ENCODE results near the gene EIPR1.

EIPR1 gene

GRCh38 chr2:3270095-3270478 lies 107.5 kb downstream of the EIPR1 start:
- no peak overlapping the region for H3K27ac ChIP-seq
- no peak for TF ChIP-seq ZFX (IDR thresholded peaks at IDR 0.05)
- no peak for TF ChIP-seq CTCF (conservative IDR thresholded peaks at IDR 0.05)

- TF ChIP-seq CTCF (conservative IDR thresholded peaks at IDR 0.05) = no peak
- no peak for TF ChIP-seq ZFX (IDR thresholded peaks at IDR 0.05)
- H3K27ac ChIP-seq = no peak overlapping the region
Measured at GRCh38 chr2:3269425-3270094, 108.1 kb downstream of the EIPR1 start.

GRCh38 chr2:3268705-3269029 lies 109.0 kb downstream of the EIPR1 start:
- H3K27ac ChIP-seq = no peak overlapping the region

GRCh38 chr2:3267869-3268704 lies 109.5 kb downstream of the EIPR1 start:
- TF ChIP-seq CTCF (conservative IDR thresholded peaks at IDR 0.05) (no peak), ZFX (IDR thresholded peaks at IDR 0.05) (no peak)
- H3K27ac ChIP-seq = no peak overlapping the region

More at GRCh38 chr2:3268705-3269029, 109.0 kb downstream of the EIPR1 start:
- no peak for TF ChIP-seq CTCF (conservative IDR thresholded peaks at IDR 0.05)
- no peak for TF ChIP-seq ZFX (IDR thresholded peaks at IDR 0.05)

- TF ChIP-seq CTCF (conservative IDR thresholded peaks at IDR 0.05) (no peak), ZFX (IDR thresholded peaks at IDR 0.05) (no peak)
- H3K27ac ChIP-seq = no peak overlapping the region
Measured at GRCh38 chr2:3266925-3267867, 110.4 kb downstream of the EIPR1 start.

- TF ChIP-seq ZFX (IDR thresholded peaks at IDR 0.05) = no peak
- H3K27ac ChIP-seq = no peak overlapping the region
Measured at GRCh38 chr2:3265981-3266924, 111.4 kb downstream of the EIPR1 start.

- TF ChIP-seq CTCF (conservative IDR thresholded peaks at IDR 0.05) (no peak), ZFX (IDR thresholded peaks at IDR 0.05) (no peak)
- H3K27ac ChIP-seq = no peak overlapping the region
Measured at GRCh38 chr2:3265471-3265870, 112.1 kb downstream of the EIPR1 start.
